H1 (cell line): ENCODE measurements around the gene LHX5. TPM values are rescaled to one million over a fixed set of nuclear protein-coding genes. Genes with fewer than 3 reads are reported as not detected.

Experiments used
- ASH2L ChIP-seq: fragments of 200-600, 300-600 bp; sonication (generic); IDR thresholded peaks from one replicate; pipeline ENCODE4 v1.7.1; 2017; ENCODE audit warnings: low read length
- CBX8 ChIP-seq: fragments of 300-800, 300-1000 bp; sonication (generic); IDR thresholded peaks from 2 replicates; pipeline ENCODE4 v1.7.1; 2016; ENCODE audit warnings: low read depth, low read length, borderline replicate concordance
- FOSL1 ChIP-seq: IDR thresholded peaks from 2 replicates; pipeline ENCODE4 v1.6.1; 2011; ENCODE audit warnings: mild to moderate bottlenecking, low read depth, low read length, moderate library complexity; ENCODE audit not compliant: insufficient read depth
- GABPA ChIP-seq: IDR thresholded peaks from 2 replicates; pipeline ENCODE4 v1.6.1; 2011; ENCODE audit warnings: mild to moderate bottlenecking, low read length, moderate library complexity, borderline replicate concordance; ENCODE audit not compliant: insufficient read depth
- KDM1A ChIP-seq: fragments of 200-600, 300-600 bp; sonication (generic); IDR thresholded peaks from 2 replicates; pipeline ENCODE4 v1.7.1; 2016; ENCODE audit warnings: mild to moderate bottlenecking, low read length, borderline replicate concordance
- POLR2A ChIP-seq, 2 experiments: IDR thresholded peaks; 1 replicate in 1 of 2; 2 replicates in 1 of 2; pipeline ENCODE4 v1.6.1; 2011; ENCODE audit warnings: low read depth in 2 of 2, low read length in 2 of 2, mild to moderate bottlenecking in 2 of 2; ENCODE audit errors: control extremely low read depth in 1 of 2
- POU5F1 ChIP-seq: IDR thresholded peaks from 2 replicates; pipeline ENCODE4 v1.6.1; 2011; ENCODE audit warnings: low read depth, mild to moderate bottlenecking, low read length, moderate library complexity
- YY1 ChIP-seq: IDR thresholded peaks from 2 replicates; pipeline ENCODE4 v1.6.1; 2011; ENCODE audit warnings: low read depth, mild to moderate bottlenecking, low read length
- polyA plus RNA-seq, 7 experiments: library from polyadenylated mRNA; depleted of rRNA in 3 of 7; stranded (reverse) in 5 of 7; unstranded in 2 of 7; fragments of >200 nt in 5 of 7; fragments of 200-250 nt in 2 of 7; gene quantifications; 1 replicate in 5 of 7; 2 replicates in 1 of 7; 4 replicates in 1 of 7; pipeline versions ENCODE4 v1.2.1 to v1.2.3, GENCODE V29; 2011 to 2013; ENCODE audit warnings: missing spikeins in 2 of 7, mixed read lengths in 2 of 7
- total RNA-seq: library from RNA; stranded (reverse); fragmentation: NEBNext Ultra II Directional; extraction: Animal tissue kit (Norgen Biotek cat#: 25700); gene quantifications from 2 replicates; pipeline ENCODE4 v1.2.1, GENCODE V29; 2021
- TF ChIP-seq, protein P1 (sequence below): IDR thresholded peaks from 2 replicates; pipeline ENCODE4 v1.6.1; 2011; ENCODE audit warnings: low read length, improper control_type of control experiment
- TF ChIP-seq, protein P2 (sequence below): IDR thresholded peaks from 2 replicates; pipeline ENCODE4 v1.6.1; 2012; ENCODE audit warnings: inconsistent platforms
- TF ChIP-seq, protein P3 (sequence below): IDR thresholded peaks from 2 replicates; pipeline ENCODE4 v1.6.1; 2012; ENCODE audit warnings: inconsistent platforms

LHX5 gene
- total and polyA plus RNA-seq, 2 of the 8 experiments (the other 6 are each of a cell fraction or from before 2014, with no cell fraction given): 0.47 to 1.1 TPM

DNA sequence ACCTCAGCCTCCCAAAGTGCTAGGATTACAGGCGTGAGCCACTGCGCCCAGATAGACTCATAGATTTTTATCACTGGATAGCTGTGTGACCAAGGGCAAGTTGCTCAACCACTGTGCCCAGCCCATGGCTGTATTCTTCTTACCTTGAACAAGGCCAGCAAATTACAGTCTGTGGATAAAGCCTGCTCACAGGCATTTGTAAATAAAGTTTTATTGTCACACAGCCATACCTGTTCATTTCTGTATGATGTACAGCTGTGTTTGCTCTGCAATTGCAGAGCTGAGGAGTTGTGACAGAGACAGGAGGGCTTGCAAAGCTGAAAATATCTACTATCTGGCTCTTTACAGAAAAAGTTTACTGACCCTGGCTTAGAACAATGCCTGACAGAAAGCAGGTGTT is 35.2 kb upstream of the LHX5 start (continued):
- TF ChIP-seq, protein P1, sequence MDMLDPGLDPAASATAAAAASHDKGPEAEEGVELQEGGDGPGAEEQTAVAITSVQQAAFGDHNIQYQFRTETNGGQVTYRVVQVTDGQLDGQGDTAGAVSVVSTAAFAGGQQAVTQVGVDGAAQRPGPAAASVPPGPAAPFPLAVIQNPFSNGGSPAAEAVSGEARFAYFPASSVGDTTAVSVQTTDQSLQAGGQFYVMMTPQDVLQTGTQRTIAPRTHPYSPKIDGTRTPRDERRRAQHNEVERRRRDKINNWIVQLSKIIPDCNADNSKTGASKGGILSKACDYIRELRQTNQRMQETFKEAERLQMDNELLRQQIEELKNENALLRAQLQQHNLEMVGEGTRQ: no peak
- TF ChIP-seq, protein P2, sequence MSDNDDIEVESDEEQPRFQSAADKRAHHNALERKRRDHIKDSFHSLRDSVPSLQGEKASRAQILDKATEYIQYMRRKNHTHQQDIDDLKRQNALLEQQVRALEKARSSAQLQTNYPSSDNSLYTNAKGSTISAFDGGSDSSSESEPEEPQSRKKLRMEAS: no peak
- TF ChIP-seq GABPA (no peak), FOSL1 (no peak), POLR2A (IDR thresholded peaks at IDR 0.05; ENCODE audit: control extremely low read depth in 1 of 2, low read depth in 2 of 2, low read length in 2 of 2) (no peak), KDM1A (no peak), POU5F1 (no peak), YY1 (no peak), ASH2L (no peak), CBX8 (no peak)
- TF ChIP-seq, protein P3, sequence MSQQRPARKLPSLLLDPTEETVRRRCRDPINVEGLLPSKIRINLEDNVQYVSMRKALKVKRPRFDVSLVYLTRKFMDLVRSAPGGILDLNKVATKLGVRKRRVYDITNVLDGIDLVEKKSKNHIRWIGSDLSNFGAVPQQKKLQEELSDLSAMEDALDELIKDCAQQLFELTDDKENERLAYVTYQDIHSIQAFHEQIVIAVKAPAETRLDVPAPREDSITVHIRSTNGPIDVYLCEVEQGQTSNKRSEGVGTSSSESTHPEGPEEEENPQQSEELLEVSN: no peak
